PFSK-1 (cell line): ENCODE measurements around the gene OPRPN.

Experiments used
- FOXP2 ChIP-seq: optimal IDR thresholded peaks from 2 replicates; pipeline ENCODE3; 2011; ENCODE audit warnings: borderline replicate concordance, control low read depth, inconsistent platforms; ENCODE audit not compliant: insufficient read depth; ENCODE audit errors: extremely low read length, extremely low read depth
- POLR2AphosphoS5 ChIP-seq: IDR thresholded peaks from 2 replicates; pipeline ENCODE4 v1.6.1; 2012; ENCODE audit warnings: low read depth, mild to moderate bottlenecking, control low read depth, low read length, moderate library complexity
- SIN3A ChIP-seq: IDR thresholded peaks from 2 replicates; pipeline ENCODE4 v1.6.1; 2012; ENCODE audit warnings: mild to moderate bottlenecking, low read length, moderate library complexity, borderline replicate concordance; ENCODE audit not compliant: insufficient read depth
- TAF1 ChIP-seq: IDR thresholded peaks from 2 replicates; pipeline ENCODE4 v1.6.1; 2012; ENCODE audit warnings: low read length, control low read depth, borderline replicate concordance; ENCODE audit not compliant: insufficient read depth
- TF ChIP-seq, protein P1 (sequence below), 2 experiments: IDR thresholded peaks; 2 replicates each; pipeline versions ENCODE4 v1.6.1 to v1.8.0; 2011 to 2012; ENCODE audit warnings: low read depth in 2 of 2, low read length in 2 of 2, control low read depth in 1 of 2, inconsistent platforms in 1 of 2, mild to moderate bottlenecking in 1 of 2, moderate library complexity in 1 of 2; ENCODE audit not compliant: insufficient read depth in 1 of 2

OPRPN gene

DNA sequence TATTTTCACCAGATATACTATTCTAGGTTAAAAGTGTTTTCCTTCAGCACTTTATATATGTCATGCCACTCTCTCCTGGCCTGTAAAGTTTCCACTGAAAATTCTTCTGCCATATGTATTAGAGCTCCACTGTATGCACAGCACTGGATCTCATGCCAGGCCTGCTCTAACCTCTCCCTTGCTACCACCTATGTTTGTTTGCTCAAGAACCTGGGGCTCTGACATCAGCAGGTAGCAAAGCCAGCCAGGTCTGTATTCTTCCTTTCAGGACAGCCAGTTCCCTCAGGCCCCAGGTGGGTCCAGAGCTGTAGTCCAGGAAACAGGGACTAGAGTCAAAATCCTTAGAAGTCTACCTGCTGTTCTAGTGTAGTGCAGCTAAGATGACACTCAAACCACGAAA lies 55.2 kb downstream of the OPRPN start:
- TF ChIP-seq POLR2AphosphoS5 (no peak), SIN3A (no peak), TAF1 (no peak), FOXP2 (no peak)
- TF ChIP-seq, protein P1, sequence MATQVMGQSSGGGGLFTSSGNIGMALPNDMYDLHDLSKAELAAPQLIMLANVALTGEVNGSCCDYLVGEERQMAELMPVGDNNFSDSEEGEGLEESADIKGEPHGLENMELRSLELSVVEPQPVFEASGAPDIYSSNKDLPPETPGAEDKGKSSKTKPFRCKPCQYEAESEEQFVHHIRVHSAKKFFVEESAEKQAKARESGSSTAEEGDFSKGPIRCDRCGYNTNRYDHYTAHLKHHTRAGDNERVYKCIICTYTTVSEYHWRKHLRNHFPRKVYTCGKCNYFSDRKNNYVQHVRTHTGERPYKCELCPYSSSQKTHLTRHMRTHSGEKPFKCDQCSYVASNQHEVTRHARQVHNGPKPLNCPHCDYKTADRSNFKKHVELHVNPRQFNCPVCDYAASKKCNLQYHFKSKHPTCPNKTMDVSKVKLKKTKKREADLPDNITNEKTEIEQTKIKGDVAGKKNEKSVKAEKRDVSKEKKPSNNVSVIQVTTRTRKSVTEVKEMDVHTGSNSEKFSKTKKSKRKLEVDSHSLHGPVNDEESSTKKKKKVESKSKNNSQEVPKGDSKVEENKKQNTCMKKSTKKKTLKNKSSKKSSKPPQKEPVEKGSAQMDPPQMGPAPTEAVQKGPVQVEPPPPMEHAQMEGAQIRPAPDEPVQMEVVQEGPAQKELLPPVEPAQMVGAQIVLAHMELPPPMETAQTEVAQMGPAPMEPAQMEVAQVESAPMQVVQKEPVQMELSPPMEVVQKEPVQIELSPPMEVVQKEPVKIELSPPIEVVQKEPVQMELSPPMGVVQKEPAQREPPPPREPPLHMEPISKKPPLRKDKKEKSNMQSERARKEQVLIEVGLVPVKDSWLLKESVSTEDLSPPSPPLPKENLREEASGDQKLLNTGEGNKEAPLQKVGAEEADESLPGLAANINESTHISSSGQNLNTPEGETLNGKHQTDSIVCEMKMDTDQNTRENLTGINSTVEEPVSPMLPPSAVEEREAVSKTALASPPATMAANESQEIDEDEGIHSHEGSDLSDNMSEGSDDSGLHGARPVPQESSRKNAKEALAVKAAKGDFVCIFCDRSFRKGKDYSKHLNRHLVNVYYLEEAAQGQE (IDR thresholded peaks at IDR 0.05; ENCODE audit: insufficient read depth in 1 of 2, low read depth in 2 of 2, low read length in 2 of 2): no peak
